Tibial nerve (tissue), 4 donors: ENCODE results near the gene OSBPL6. TPM values are rescaled to one million over a fixed set of nuclear protein-coding genes. Genes with fewer than 3 reads are reported as not detected.
A peak's percentile ranks its signal among the peaks of the same experiment; 100 is the strongest.
"Not testable (repeated sequence)": the region's sequence is repeated elsewhere in the genome, so short reads cannot be mapped to it uniquely, and the experiment has no call there.

Experiments used
- DNase-seq, 2 donors: peaks; one replicate each; pipeline ENCODE4 v3.0.0-alpha.2; 2019; ENCODE audit warnings: low spot score in 2 of 2
- H3K27ac ChIP-seq, 4 donors: fragments of 200-600 bp; sonication (generic) in 3 of 4; one replicate each; pipeline ENCODE4 v1.5.1; 2017 to 2019; ENCODE audit warnings: mild to moderate bottlenecking in 1 of 4
- H3K27me3 ChIP-seq, 2 donors: fragments of 200-600 bp; sonication (generic) in 1 of 2; one replicate each; pipeline versions ENCODE4 v1.5.1 to v1.6.0; 2017 to 2019
- H3K36me3 ChIP-seq, 3 donors: fragments of 200-600 bp; sonication (generic); one replicate each; pipeline ENCODE4 v1.5.1; 2018 to 2019
- H3K4me1 ChIP-seq, 4 donors: fragments of 200-600 bp; sonication (generic) in 3 of 4; one replicate each; pipeline ENCODE4 v1.5.1; 2017 to 2019
- H3K4me3 ChIP-seq, 4 donors: fragments of 200-600 bp; sonication (generic) in 3 of 4; one replicate each; pipeline ENCODE4 v1.5.1; 2017 to 2019; ENCODE audit warnings: mild to moderate bottlenecking in 1 of 4, moderate library complexity in 1 of 4
- H3K9me3 ChIP-seq, 4 donors: fragments of 200-600 bp; sonication (generic) in 3 of 4; one replicate each; pipeline ENCODE4 v1.5.1; 2017 to 2019
- EP300 ChIP-seq, 2 donors: sonication (generic); formaldehyde crosslinking; IDR thresholded peaks; one replicate each; pipeline ENCODE4 v1.6.1; 2017; ENCODE audit warnings: antibody characterized with exemption in 2 of 2, mild to moderate bottlenecking in 1 of 2
- POLR2A ChIP-seq, 2 donors: fragments of 450-650 bp; IDR thresholded peaks; one replicate each; pipeline ENCODE4 v1.6.1; 2017; ENCODE audit warnings: antibody characterized with exemption in 2 of 2, mild to moderate bottlenecking in 2 of 2, moderate library complexity in 2 of 2
- WGBS, 2 donors: methylation state at CpG; one replicate each; pipeline ENCODE4 v1.1.5; 2018; 5-methylcytosine and 5-hydroxymethylcytosine counted together
- total RNA-seq, 4 donors: library from RNA; depleted of rRNA; stranded (reverse); fragments of >200 nt; gene quantifications; one replicate each; pipeline ENCODE4 v1.1.0, GENCODE V29; 2016
- TF ChIP-seq, protein P1 (sequence below), 5 experiments: fragments of 200-600 bp in 3 of 5; fragments of 450-650 bp in 2 of 5; sonication (generic) in 3 of 5; IDR thresholded peaks; one replicate each; pipeline ENCODE4 v1.5.1; 2016 to 2019; ENCODE audit warnings: antibody characterized with exemption in 5 of 5, mild to moderate bottlenecking in 3 of 5, moderate library complexity in 2 of 5

OSBPL6 gene
- total RNA-seq, 4 donors from 2014 or later: 0.66 to 3.1 (median 1.6) TPM

GRCh38 chr2:178195390-178196166 is 1.3 kb downstream of the OSBPL6 start:
- Histone ChIP-seq H3K4me3 (peak overlapping the region; percentile 66 to 88 (median 78)), H3K36me3 (no peaks in the 10 kb centered on the region), H3K9me3 (no peaks in the 10 kb centered on the region), H3K27me3 (peaks cover 0 to 3% of the 10 kb centered on the region in 2 donors), H3K27ac (peak overlapping the region in 2 of 4 donors; percentile 0 to 89), H3K4me1 (peaks cover 0 to 17% (median 3%) of the 10 kb centered on the region in 4 donors)
- WGBS, 2 donors: 22% methylated on average over 14 of the region's 14 CpGs
- TF ChIP-seq POLR2A (IDR thresholded peaks at IDR 0.05): no peak
- TF ChIP-seq, protein P1, sequence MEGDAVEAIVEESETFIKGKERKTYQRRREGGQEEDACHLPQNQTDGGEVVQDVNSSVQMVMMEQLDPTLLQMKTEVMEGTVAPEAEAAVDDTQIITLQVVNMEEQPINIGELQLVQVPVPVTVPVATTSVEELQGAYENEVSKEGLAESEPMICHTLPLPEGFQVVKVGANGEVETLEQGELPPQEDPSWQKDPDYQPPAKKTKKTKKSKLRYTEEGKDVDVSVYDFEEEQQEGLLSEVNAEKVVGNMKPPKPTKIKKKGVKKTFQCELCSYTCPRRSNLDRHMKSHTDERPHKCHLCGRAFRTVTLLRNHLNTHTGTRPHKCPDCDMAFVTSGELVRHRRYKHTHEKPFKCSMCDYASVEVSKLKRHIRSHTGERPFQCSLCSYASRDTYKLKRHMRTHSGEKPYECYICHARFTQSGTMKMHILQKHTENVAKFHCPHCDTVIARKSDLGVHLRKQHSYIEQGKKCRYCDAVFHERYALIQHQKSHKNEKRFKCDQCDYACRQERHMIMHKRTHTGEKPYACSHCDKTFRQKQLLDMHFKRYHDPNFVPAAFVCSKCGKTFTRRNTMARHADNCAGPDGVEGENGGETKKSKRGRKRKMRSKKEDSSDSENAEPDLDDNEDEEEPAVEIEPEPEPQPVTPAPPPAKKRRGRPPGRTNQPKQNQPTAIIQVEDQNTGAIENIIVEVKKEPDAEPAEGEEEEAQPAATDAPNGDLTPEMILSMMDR (IDR thresholded peaks at IDR 0.05): no peak
- no peak for TF ChIP-seq EP300 (IDR thresholded peaks at IDR 0.05)
- no peak for DNase-seq

- 92 to 94% methylated on average over 1 of the region's 1 CpG for WGBS, 2 donors
- Histone ChIP-seq H3K27ac (no peak overlapping the region), H3K4me1 (peaks cover 0 to 17% (median 3%) of the 10 kb centered on the region in 4 donors), H3K9me3 (no peaks in the 10 kb centered on the region), H3K36me3 (no peaks in the 10 kb centered on the region), H3K27me3 (peaks cover 0 to 3% of the 10 kb centered on the region in 2 donors), H3K4me3 (no peak overlapping the region)
- DNase-seq: no peak
- TF ChIP-seq POLR2A (IDR thresholded peaks at IDR 0.05) (no peak), EP300 (IDR thresholded peaks at IDR 0.05) (no peak)
- TF ChIP-seq, protein P1 (IDR thresholded peaks at IDR 0.05): no peak
Observed at GRCh38 chr2:178197791-178198190, 3.5 kb downstream of the OSBPL6 start.

GRCh38 chr2:178198441-178198840 is 4.1 kb downstream of the OSBPL6 start:
- not testable (repeated sequence) for H3K4me3 ChIP-seq, H3K36me3 ChIP-seq, H3K9me3 ChIP-seq, H3K27me3 ChIP-seq, DNase-seq, H3K27ac ChIP-seq
- H3K4me1 ChIP-seq: peaks cover 0 to 14% (median 3%) of the 10 kb centered on the region in 4 donors
- WGBS, 2 donors: 90 to 96% methylated on average over 4 of the region's 4 CpGs

- peaks cover 0 to 3% of the 10 kb centered on the region in 2 donors for H3K27me3 ChIP-seq
- no peak overlapping the region for H3K4me3 ChIP-seq
- no peak for DNase-seq
- H3K27ac ChIP-seq: no peak overlapping the region
- H3K9me3 ChIP-seq: no peaks in the 10 kb centered on the region
- TF ChIP-seq, protein P1 (IDR thresholded peaks at IDR 0.05): no peak
- no peak for TF ChIP-seq POLR2A (IDR thresholded peaks at IDR 0.05)
- TF ChIP-seq EP300 (IDR thresholded peaks at IDR 0.05): no peak
- whole genome bisulfite sequencing, 2 donors: 40 to 43% methylated on average over 1 of the region's 1 CpG
- no peaks in the 10 kb centered on the region for H3K36me3 ChIP-seq
- H3K4me1 ChIP-seq: peaks cover 0 to 12% (median 3%) of the 10 kb centered on the region in 4 donors
Observed at GRCh38 chr2:178199334-178199733, 5.0 kb downstream of the OSBPL6 start.

GRCh38 chr2:178200331-178200730 is 6.0 kb downstream of the OSBPL6 start:
- WGBS, 2 donors: 89 to 92% methylated on average over 1 of the region's 1 CpG

More at GRCh38 chr2:178200331-178200730, 6.0 kb downstream of the OSBPL6 start:
- H3K27ac ChIP-seq: no peak overlapping the region
- H3K4me3 ChIP-seq: no peak overlapping the region
- H3K4me1 ChIP-seq: peaks cover 0 to 7% (median 3%) of the 10 kb centered on the region in 4 donors
- H3K36me3 ChIP-seq: no peaks in the 10 kb centered on the region
- no peak for DNase-seq
- TF ChIP-seq EP300 (IDR thresholded peaks at IDR 0.05): no peak
- TF ChIP-seq, protein P1 (IDR thresholded peaks at IDR 0.05): no peak
- TF ChIP-seq POLR2A (IDR thresholded peaks at IDR 0.05): no peak
- no peaks in the 10 kb centered on the region for H3K9me3 ChIP-seq
- no peaks in the 10 kb centered on the region for H3K27me3 ChIP-seq
